Measurements from ENCODE around the gene HOXA4. TPM values are rescaled to one million over a fixed set of nuclear protein-coding genes. Genes with fewer than 3 reads are reported as not detected.

Gene HOXA4
- total RNA-seq (under 1 TPM in 3 of 5 donors, not detected in 2; 0.25 to 0.38 (median 0.36) TPM), total RNA-seq (0 to 0.19 (median 0) reads per million in 29 experiments)
- 0.24 TPM for total RNA-seq (2013)

DNA sequence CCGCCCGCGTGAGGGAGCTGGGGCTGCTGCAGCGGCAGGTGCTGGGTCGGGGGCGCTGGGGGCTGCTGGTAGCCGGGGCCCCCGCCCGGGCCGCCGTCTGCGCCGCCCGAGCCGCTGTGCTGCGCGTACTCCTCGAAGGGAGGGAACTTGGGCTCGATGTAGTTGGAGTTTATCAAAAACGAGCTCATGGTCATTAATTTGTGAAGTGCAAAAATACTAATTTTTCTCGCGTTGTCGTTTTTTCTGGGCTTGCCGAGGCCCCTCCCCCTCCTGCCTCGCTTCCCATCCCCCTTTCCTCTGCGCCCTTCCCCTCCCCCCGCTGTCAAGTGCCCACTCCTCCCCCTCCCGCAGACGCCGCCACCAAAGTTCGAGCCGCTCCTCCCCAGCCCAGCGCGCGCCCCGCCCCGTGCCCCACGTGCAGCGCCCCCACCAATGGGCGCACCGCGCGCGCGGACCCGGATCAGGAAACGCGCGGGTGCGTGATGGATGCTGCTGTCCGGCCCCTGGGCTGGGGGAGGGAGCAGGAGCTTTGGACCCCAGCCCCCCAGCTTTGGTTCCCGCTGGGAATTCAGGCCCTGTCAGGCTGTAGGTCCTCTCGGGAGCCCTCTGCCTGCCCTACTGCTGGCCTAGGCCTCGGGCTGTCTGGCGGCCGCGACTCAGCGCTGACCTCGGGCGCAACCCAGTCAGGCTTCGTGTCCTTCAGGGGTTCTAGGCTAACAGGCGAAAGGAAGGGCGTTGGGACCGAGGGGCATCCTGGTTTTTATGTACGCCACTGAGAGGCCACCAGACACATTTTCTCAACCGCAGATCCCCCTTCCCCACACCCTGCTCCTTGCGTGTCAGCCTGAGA is at the start of gene HOXA4:
Gene HOXA4, minus strand, starts transcription at position 218 of the 850 bp plus-strand sequence. Its CDS starts 24 bp downstream, at position 194.
- ATAC-seq (replicated peaks in 1 of 4) (peak; percentile 89 to 94 (median 90)), DNase-seq (peak; percentile 44 to 85 (median 73))
- Histone ChIP-seq H3K4me3 (ENCODE audit: control insufficient read depth in 1 of 2, extremely low read depth in 1 of 2, low read length in 1 of 2) (peak within 1 kb of the TSS; percentile 72 to 89), H3K27ac (ENCODE audit: low read length) (peak within 1 kb of the TSS; percentile 70), H3K4me1 (ENCODE audit: control insufficient read depth in 1 of 2, extremely low read depth in 1 of 2, insufficient read depth in 2 of 2, low read length in 2 of 2) (peaks cover 4 to 15% of the 10 kb centered on the region in 2 experiments), H3K36me3 (ENCODE audit: control insufficient read depth in 2 of 2, extremely low read depth in 1 of 2, insufficient read depth in 1 of 2, low read length in 1 of 2) (no peaks in the 10 kb centered on the region), H3K27me3 (replicated peaks in 1 of 2; ENCODE audit: control insufficient read depth in 2 of 2, extremely low read depth in 1 of 2, insufficient read depth in 2 of 2, low read length in 1 of 2) (peaks cover 0 to 11% of the 10 kb centered on the region in 2 experiments), H3K9me3 (no peaks in the 10 kb centered on the region)
- POLR2A ChIA-PET = interaction anchor here in 1 of 2 donors (0.6 to 1.1 kb wide), 3 partner anchors 34 to 47 kb away, joined by 3 to 4 read pairs (median 3); no protein-coding TSS in a partner anchor
- peaks cover 0 to 10% (median 5%) of the 10 kb centered on the region in 3 donors for H3K4me1 Mint-ChIP-seq
- 26% methylated on average over 54 of the region's 67 CpGs for WGBS (ENCODE audit: insufficient coverage)
- no peak within 1 kb of the TSS for H3K27ac Mint-ChIP-seq
- H3K9me3 Mint-ChIP-seq = no peaks in the 10 kb centered on the region
- peak within 1 kb of the TSS; percentile 72 to 74 (median 73) for H3K4me3 Mint-ChIP-seq
- CTCF ChIA-PET = interaction anchor here (0.6 to 2.2 kb wide), 3 partner anchors 11 to 1269 kb away, joined by 3 to 9 read pairs (median 3); no protein-coding TSS in a partner anchor
- H3K36me3 Mint-ChIP-seq = no peaks in the 10 kb centered on the region
- peaks cover 8 to 57% of the 10 kb centered on the region in 2 donors for H3K27me3 Mint-ChIP-seq

DNA sequence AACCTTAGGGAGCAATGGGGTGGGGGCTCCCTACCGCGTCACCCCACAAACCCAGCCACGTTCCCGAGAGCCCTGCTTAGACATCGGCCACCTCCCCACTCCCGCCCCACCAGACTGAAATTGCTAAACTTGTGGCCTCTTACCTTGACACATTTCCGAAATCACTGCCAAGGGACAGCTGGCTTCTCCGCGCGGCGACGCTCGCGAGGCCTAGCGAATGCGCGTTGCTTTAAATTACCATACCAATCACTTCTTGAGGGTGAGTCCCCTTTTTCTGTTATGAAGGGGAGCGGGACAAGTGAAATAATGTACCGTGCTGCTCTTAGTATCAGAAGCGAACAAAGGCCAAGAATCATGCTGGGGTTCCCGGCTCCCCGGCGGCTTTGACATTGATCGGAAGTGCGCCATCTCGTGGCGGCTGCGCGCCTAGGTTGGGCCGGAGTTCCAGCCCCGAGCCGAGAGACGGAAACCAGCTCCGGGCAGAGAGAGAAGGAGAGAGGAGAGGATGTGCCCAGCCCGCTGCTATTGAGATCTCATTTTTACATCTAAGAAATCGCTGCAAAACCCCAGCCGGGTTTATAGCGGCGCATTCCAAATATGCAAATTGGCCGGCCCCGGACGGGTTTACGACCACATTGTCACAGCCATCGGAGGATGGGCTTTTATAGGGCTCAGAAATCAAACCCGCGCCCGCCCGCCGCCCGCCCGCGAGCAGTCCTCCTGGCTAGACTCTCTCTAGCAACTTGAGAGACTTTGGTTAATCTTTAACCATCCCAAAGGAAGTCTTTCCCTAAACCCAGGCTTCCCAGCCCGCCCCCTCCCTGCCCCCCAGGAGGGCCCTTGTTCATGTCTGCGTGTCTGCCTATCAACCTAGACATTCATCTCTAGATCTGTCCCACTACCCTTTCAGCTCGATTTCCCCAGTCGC is 49.2 kb upstream of the HOXA4 start:
- Histone ChIP-seq H3K9me3 (no peaks in the 10 kb centered on the region), H3K27ac (ENCODE audit: low read length) (no peak overlapping the region), H3K36me3 (ENCODE audit: control insufficient read depth in 2 of 2, extremely low read depth in 1 of 2, insufficient read depth in 1 of 2, low read length in 1 of 2) (no peaks in the 10 kb centered on the region), H3K27me3 (replicated peaks in 1 of 2; ENCODE audit: control insufficient read depth in 2 of 2, extremely low read depth in 1 of 2, insufficient read depth in 2 of 2, low read length in 1 of 2) (peaks cover 11 to 90% of the 10 kb centered on the region in 2 experiments), H3K4me3 (ENCODE audit: control insufficient read depth in 1 of 2, extremely low read depth in 1 of 2, low read length in 1 of 2) (peak overlapping the region in 1 of 2 donors; percentile 29), H3K4me1 (ENCODE audit: control insufficient read depth in 1 of 2, extremely low read depth in 1 of 2, insufficient read depth in 2 of 2, low read length in 2 of 2) (peaks cover 7 to 30% of the 10 kb centered on the region in 2 experiments)
- DNase-seq = peak in 30 of 35 experiments; percentile 31 to 83 (median 52)
- ChIA-PET CTCF (interaction anchor here (0.5 to 2.2 kb wide), 17 partner anchors 11 to 1334 kb away, joined by 3 to 26 read pairs (median 3); no protein-coding TSS in a partner anchor), POLR2A (interaction anchor here in 1 of 2 donors (0.6 kb wide), 1 partner anchor 330 kb away, joined by 8 read pairs; no protein-coding TSS in a partner anchor)
- Mint-ChIP-seq H3K9me3 (no peaks in the 10 kb centered on the region), H3K36me3 (no peaks in the 10 kb centered on the region), H3K27ac (peak overlapping the region in 1 of 2 donors; percentile 65), H3K27me3 (peaks cover 42 to 87% of the 10 kb centered on the region in 2 donors), H3K4me1 (peaks cover 13 to 26% (median 17%) of the 10 kb centered on the region in 3 donors), H3K4me3 (peak overlapping the region in 2 of 3 donors; percentile 4 to 10)
- peak; percentile 64 to 81 (median 70) for ATAC-seq (replicated peaks in 1 of 4)
- 19% methylated on average over 42 of the region's 56 CpGs for whole genome bisulfite sequencing (ENCODE audit: insufficient coverage)

DNA sequence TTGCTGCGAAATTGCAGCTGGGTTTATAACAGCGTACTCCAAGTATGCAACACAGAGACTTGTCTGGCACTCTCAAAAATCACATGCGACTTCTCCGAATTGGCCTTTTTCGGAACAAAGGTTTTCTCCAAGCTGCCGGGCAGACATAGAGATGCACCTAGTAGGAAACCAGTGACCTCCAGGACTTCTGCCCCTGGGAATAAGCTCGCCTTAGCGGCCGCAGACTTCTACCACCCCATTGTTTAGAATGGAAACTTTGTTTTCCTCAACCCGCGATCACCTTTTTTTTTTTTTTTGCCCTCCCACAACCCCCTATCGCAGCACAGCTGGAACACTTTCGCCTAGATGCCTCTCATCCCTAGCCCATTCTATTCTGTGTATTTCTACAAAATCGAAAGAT is 48.5 kb upstream of the HOXA4 start:
- H3K4me1 Mint-ChIP-seq = peaks cover 11 to 25% (median 13%) of the 10 kb centered on the region in 3 donors
- CTCF ChIA-PET = interaction anchor here (0.6 to 2.2 kb wide), 15 partner anchors 11 to 1334 kb away, joined by 3 to 26 read pairs (median 3); no protein-coding TSS in a partner anchor
- H3K4me3 Mint-ChIP-seq = no peak overlapping the region
- H3K36me3 ChIP-seq (ENCODE audit: control insufficient read depth in 2 of 2, extremely low read depth in 1 of 2, insufficient read depth in 1 of 2, low read length in 1 of 2) = no peaks in the 10 kb centered on the region
- H3K9me3 Mint-ChIP-seq = no peaks in the 10 kb centered on the region
- peak overlapping the region in 1 of 2 donors; percentile 65 for H3K27ac Mint-ChIP-seq
- ATAC-seq (replicated peaks in 1 of 4) (no peak), DNase-seq (peak in 1 of 35 experiments; percentile 0)
- no peaks in the 10 kb centered on the region for H3K36me3 Mint-ChIP-seq
- H3K4me3 ChIP-seq (ENCODE audit: control insufficient read depth in 1 of 2, extremely low read depth in 1 of 2, low read length in 1 of 2) = no peak overlapping the region
- no peak overlapping the region for H3K27ac ChIP-seq (ENCODE audit: low read length)
- H3K27me3 ChIP-seq (replicated peaks in 1 of 2; ENCODE audit: control insufficient read depth in 2 of 2, extremely low read depth in 1 of 2, insufficient read depth in 2 of 2, low read length in 1 of 2) = peaks cover 11 to 90% of the 10 kb centered on the region in 2 experiments
- 89% methylated on average over 11 of the region's 14 CpGs for WGBS (ENCODE audit: insufficient coverage)
- no peaks in the 10 kb centered on the region for H3K9me3 ChIP-seq
- H3K4me1 ChIP-seq (ENCODE audit: control insufficient read depth in 1 of 2, extremely low read depth in 1 of 2, insufficient read depth in 2 of 2, low read length in 2 of 2) = peaks cover 5 to 31% of the 10 kb centered on the region in 2 experiments
- H3K27me3 Mint-ChIP-seq = peaks cover 41 to 86% of the 10 kb centered on the region in 2 donors
- POLR2A ChIA-PET = no interaction called here

GRCh38 chr7:27178366-27178765 is 47.8 kb upstream of the HOXA4 start:
- 100% methylated on average over 3 of the region's 6 CpGs for WGBS (ENCODE audit: insufficient coverage)
- Mint-ChIP-seq H3K4me1 (peaks cover 9 to 20% (median 11%) of the 10 kb centered on the region in 3 donors), H3K36me3 (no peaks in the 10 kb centered on the region), H3K27me3 (peaks cover 41 to 80% of the 10 kb centered on the region in 2 donors), H3K4me3 (no peak overlapping the region), H3K9me3 (no peaks in the 10 kb centered on the region), H3K27ac (no peak overlapping the region)
- Histone ChIP-seq H3K9me3 (no peaks in the 10 kb centered on the region), H3K36me3 (ENCODE audit: control insufficient read depth in 2 of 2, extremely low read depth in 1 of 2, insufficient read depth in 1 of 2, low read length in 1 of 2) (no peaks in the 10 kb centered on the region), H3K27me3 (replicated peaks in 1 of 2; ENCODE audit: control insufficient read depth in 2 of 2, extremely low read depth in 1 of 2, insufficient read depth in 2 of 2, low read length in 1 of 2) (peaks cover 11 to 89% of the 10 kb centered on the region in 2 experiments), H3K4me3 (ENCODE audit: control insufficient read depth in 1 of 2, extremely low read depth in 1 of 2, low read length in 1 of 2) (no peak overlapping the region), H3K27ac (ENCODE audit: low read length) (no peak overlapping the region), H3K4me1 (ENCODE audit: control insufficient read depth in 1 of 2, extremely low read depth in 1 of 2, insufficient read depth in 2 of 2, low read length in 2 of 2) (peaks cover 5 to 30% of the 10 kb centered on the region in 2 experiments)
- POLR2A ChIA-PET = interaction anchor here in 1 of 2 donors (0.7 kb wide), 1 partner anchor 8 kb away, joined by 3 read pairs; no protein-coding TSS in a partner anchor
- CTCF ChIA-PET = interaction anchor here in 1 of 2 donors (0.7 to 2.2 kb wide), 3 partner anchors 12 to 632 kb away, joined by 3 to 26 read pairs (median 6); no protein-coding TSS in a partner anchor
- DNase-seq = peak in 1 of 35 experiments; percentile 5
- ATAC-seq (replicated peaks in 1 of 4) = no peak

DNA sequence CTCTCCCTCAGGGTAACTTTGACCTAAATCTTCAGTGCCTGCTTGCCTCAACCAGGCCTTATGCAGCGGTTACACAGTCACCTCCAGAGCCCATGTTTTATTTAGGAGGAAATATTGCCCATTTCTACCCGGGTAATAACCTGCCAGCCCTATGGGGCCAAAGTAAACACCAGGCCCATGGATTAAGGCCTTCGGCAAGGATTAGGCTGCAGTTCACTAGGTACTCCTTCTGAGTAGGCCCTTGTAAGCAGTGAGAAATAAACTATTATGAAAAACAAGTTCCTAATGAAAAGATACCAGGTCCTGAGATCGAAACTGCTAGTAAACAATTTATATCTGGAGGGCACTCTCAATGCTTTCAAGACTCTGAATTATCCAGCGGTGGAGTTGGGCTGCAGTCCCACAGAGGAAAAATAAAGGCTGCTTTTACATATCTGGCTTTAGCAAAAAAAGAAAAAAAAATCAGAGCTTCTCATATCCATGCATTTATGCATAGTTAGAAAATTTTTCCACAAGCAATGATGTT is 47.3 kb upstream of the HOXA4 start:
- Mint-ChIP-seq H3K4me3 (no peak overlapping the region), H3K9me3 (no peaks in the 10 kb centered on the region), H3K27me3 (peaks cover 39 to 77% of the 10 kb centered on the region in 2 donors), H3K27ac (no peak overlapping the region), H3K4me1 (peaks cover 9 to 18% (median 11%) of the 10 kb centered on the region in 3 donors), H3K36me3 (no peaks in the 10 kb centered on the region)
- Histone ChIP-seq H3K4me1 (ENCODE audit: control insufficient read depth in 1 of 2, extremely low read depth in 1 of 2, insufficient read depth in 2 of 2, low read length in 2 of 2) (peaks cover 8 to 29% of the 10 kb centered on the region in 2 experiments), H3K27ac (ENCODE audit: low read length) (no peak overlapping the region), H3K36me3 (ENCODE audit: control insufficient read depth in 2 of 2, extremely low read depth in 1 of 2, insufficient read depth in 1 of 2, low read length in 1 of 2) (no peaks in the 10 kb centered on the region), H3K9me3 (no peaks in the 10 kb centered on the region), H3K4me3 (ENCODE audit: control insufficient read depth in 1 of 2, extremely low read depth in 1 of 2, low read length in 1 of 2) (no peak overlapping the region), H3K27me3 (replicated peaks in 1 of 2; ENCODE audit: control insufficient read depth in 2 of 2, extremely low read depth in 1 of 2, insufficient read depth in 2 of 2, low read length in 1 of 2) (peaks cover 10 to 88% of the 10 kb centered on the region in 2 experiments)
- ChIA-PET POLR2A (interaction anchor here (0.6 to 0.7 kb wide), 2 partner anchors 9 to 878 kb away, joined by 3 to 4 read pairs; no protein-coding TSS in a partner anchor), CTCF (interaction anchor here (0.9 to 1.6 kb wide), 5 partner anchors 10 to 977 kb away, joined by 3 to 4 read pairs (median 3); no protein-coding TSS in a partner anchor)
- WGBS (ENCODE audit: insufficient coverage) = no CpG with 5 or more reads among the region's 5 CpGs
- ATAC-seq (replicated peaks in 1 of 4) (no peak), DNase-seq (no peak)
